GM12872 (cell line): ENCODE data around the gene BPIFB1.

Experiments used
- TF ChIP-seq, protein P1 (sequence below): IDR thresholded peaks from 3 replicates; pipeline ENCODE4 v1.5.1; 2011; ENCODE audit warnings: low read depth, mild to moderate bottlenecking, low read length, moderate library complexity; ENCODE audit not compliant: insufficient read depth

BPIFB1 gene

DNA sequence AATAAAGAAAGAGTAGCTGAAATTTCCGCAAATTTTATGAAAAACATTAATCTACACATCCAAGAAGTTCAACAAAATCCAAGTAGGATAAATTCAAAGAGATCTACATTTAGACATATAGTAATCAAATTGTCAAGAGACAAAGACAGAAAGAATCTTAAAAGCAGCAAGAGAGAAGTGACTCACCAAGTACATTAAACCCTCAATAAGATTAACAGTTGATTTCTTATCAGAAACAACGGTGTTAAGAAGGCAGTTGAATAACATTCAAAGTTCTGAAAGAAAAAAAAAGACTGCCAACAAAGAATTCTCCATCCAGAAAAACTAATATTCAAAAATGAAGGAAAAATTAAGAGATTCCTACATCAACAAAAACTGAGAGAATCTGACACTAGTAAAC, 28.0 kb upstream of the BPIFB1 start:
- TF ChIP-seq, protein P1, sequence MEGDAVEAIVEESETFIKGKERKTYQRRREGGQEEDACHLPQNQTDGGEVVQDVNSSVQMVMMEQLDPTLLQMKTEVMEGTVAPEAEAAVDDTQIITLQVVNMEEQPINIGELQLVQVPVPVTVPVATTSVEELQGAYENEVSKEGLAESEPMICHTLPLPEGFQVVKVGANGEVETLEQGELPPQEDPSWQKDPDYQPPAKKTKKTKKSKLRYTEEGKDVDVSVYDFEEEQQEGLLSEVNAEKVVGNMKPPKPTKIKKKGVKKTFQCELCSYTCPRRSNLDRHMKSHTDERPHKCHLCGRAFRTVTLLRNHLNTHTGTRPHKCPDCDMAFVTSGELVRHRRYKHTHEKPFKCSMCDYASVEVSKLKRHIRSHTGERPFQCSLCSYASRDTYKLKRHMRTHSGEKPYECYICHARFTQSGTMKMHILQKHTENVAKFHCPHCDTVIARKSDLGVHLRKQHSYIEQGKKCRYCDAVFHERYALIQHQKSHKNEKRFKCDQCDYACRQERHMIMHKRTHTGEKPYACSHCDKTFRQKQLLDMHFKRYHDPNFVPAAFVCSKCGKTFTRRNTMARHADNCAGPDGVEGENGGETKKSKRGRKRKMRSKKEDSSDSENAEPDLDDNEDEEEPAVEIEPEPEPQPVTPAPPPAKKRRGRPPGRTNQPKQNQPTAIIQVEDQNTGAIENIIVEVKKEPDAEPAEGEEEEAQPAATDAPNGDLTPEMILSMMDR, result no peak

DNA sequence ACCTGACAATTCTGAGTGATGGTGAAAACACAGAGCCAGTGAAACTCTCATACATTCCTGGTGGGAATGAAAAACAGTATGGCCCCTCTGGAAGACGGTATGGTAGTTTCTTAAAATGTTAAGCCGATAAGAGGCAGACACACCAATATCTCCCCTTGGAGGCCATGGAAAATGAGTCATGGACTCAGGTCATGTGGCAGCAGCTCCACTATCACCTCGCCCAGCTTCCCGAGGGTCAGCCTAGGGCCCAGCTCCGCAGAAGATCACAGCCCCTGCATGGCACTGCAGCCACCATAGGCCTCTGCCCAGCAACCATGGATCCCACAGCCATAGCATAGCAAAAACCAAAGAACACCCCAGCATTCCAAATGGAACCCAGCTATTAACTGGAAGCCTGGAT, 25.8 kb upstream of the BPIFB1 start:
- TF ChIP-seq, protein P1, result no peak

DNA sequence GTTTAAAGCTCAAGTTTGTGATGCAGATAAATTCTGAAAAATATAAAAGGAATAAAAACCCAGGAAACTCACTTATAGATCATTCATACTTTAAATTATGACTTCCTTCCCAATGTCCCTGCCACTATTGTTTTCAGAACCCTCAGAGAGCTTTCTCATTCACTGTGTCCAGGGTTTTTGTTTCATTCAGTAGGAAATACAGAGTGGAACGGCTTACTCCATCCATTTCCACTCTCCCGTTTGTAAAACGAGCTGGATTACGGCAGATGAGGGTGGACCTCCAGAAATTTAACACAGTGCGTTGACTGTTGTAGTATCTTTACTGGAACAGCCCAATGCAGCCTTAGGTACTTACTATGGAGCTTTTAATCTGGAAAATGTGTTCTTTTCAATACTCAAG, 23.6 kb upstream of the BPIFB1 start:
- TF ChIP-seq, protein P1, result no peak

DNA sequence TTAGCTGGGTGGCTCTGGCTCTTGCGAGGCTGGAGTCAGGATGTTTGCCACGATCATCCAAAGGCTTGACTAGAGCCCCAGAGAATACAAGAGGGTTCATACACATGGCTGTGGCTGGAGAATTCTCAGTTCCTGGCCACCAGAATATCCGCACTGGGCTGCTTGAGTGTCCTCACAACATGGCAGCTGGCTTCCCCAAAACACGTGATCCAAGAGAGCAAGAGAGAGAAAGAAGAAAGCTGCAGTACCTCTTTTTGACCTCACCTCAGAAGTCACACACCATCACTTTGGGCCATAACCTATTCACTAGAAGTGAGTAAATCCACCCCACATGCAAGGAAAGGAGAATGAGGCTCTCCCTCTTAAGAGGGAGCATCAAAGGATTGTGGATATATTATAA, 21.5 kb upstream of the BPIFB1 start:
- TF ChIP-seq, protein P1, result 0 out of 3 replicates have a peak, but pooled peaks have one; percentile 4

DNA sequence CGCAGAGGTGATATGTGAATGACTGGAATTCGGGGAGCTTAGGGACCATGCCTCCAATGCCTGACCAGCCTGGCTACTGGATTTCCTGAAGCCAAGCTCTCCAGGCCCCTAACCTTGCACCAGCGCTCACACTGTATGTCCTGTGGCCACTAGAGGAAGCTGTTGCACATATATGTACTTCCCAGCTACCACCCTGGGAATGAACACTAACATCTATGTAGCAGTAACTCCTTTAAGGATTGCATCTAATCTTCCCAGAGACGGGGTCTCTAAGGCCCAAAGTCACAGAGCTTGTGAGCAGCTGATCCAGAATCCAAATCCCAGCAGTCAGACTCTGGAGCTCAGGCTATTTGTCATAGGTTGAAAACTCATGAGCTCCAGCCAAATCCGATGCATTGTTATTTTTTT, 20.4 kb upstream of the BPIFB1 start:
- TF ChIP-seq, protein P1, result peak; percentile 65

DNA sequence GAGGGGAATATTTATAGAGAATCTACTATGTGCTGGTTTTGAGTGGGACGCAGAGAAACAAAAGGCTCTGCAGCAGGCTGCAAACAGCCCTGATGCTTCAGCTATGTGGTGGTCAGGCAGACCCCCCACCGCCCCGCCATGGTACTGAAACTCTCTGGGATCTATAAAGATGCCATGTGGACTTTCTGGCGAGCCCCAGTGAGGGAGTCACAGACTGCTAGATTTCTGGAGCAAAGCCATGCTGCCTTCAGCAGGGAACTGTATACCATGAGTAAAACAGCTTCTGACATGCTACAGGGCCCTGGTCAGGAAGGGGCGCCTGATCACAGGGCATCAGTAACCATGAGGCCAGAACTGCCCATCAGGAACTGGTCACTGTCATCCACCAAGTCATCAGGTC, 19.2 kb upstream of the BPIFB1 start:
- TF ChIP-seq, protein P1, result no peak

DNA sequence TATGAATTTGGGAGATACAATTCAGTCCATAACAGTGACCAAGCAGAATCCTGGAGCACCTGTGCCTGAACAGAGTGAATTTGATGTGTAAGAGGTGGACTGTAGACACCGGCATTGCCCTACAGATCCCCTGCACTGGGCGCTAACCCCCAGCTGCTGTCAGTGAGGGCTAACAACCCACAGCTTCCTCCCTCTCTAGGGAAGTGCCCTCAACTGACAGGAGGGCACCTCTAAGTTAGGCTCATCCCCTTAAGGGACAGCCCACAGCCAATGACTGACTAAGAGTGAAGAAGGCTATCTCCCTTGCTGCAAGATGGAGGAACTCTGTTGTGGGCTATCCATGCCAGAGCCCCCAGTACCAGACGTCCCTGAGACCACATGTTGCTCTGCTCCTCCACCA, 15.3 kb upstream of the BPIFB1 start:
- TF ChIP-seq, protein P1, result no peak
